Measurements from ENCODE around the gene SPCS3.

DNA sequence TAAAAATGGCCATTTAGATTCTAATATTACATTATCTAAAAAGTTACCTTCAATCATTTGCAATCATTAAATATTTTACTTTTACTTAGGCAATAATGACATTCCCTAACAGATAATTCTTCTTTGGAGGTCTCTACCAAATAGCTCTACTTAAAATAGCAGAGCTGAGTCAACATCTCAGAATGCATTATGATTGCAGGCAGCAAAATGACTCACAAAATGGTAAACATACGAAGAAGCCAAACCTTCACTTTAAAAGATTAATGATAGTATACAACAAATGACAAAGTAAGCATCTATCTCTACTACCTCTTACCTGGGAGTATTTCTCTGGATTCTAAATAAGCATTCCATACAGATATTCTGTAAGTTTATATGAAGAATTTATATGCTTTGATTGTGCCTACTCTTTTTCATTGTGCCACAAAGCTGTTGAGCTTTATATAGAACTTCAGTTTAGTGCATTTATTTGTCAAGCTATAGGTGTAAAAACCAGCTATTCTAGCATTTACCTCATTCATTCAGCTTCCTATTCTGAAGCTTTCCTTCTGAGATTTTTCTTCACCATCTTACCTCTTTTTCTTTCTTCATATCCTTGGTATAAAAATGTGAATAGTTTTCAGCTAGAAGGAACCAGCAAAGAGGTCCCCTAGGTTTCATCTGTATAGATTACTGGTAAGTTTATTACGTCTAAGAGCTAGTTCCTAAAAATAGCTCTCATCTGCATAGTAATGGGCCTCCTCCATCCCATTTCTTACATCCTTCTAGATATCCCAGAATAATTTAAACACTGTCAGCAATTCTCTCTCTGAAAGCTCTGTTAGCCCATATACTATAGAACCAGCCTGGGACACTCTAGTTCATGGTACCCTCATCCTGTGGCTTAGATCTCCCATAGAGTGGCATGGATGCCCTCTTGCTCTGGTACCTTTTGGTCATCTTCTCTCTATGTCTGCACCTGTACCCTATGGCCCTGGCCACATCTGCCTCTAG is 17.2 kb upstream of the SPCS3 start:
- TF ChIP-seq GATA1 (IDR thresholded peaks at IDR 0.05; ENCODE audit: low read depth, low read length) (no peak), POLR2A (IDR thresholded peaks at IDR 0.05; ENCODE audit: low read length) (no peak)
